DMS153 treated with DMSO at 0.1 percent for 48 hours (cell line): ENCODE measurements around the gene NRP1.

ENCODE experiments used
- DNase-seq: peaks from one replicate; lab custom pipeline; 2025; ENCODE audit not compliant: unreplicated experiment; lab: John Stamatoyannopoulos, UW

NRP1 gene

GRCh38 chr10:33293531-33294170, 40.8 kb downstream of the NRP1 start:
- no peak for DNase-seq

GRCh38 chr10:33293076-33293475, 41.4 kb downstream of the NRP1 start:
- no peak for DNase-seq

GRCh38 chr10:33291053-33291592, 43.3 kb downstream of the NRP1 start:
- DNase-seq: no peak

- DNase-seq: no peak
Observed at GRCh38 chr10:33290321-33291052, 44.0 kb downstream of the NRP1 start.

GRCh38 chr10:33289776-33290175, 44.7 kb downstream of the NRP1 start:
- no peak for DNase-seq

GRCh38 chr10:33288127-33288526, 46.3 kb downstream of the NRP1 start:
- DNase-seq: no peak

GRCh38 chr10:33287112-33287511, 47.4 kb downstream of the NRP1 start:
- no peak for DNase-seq

GRCh38 chr10:33286157-33286934, 48.1 kb downstream of the NRP1 start:
- DNase-seq: no peak

- no peak for DNase-seq
Observed at GRCh38 chr10:33284945-33285344, 49.5 kb downstream of the NRP1 start.

GRCh38 chr10:33279811-33280602, 54.5 kb downstream of the NRP1 start:
- DNase-seq: no peak

GRCh38 chr10:33279276-33279675, 55.2 kb downstream of the NRP1 start:
- DNase-seq: no peak

- no peak for DNase-seq
Observed at GRCh38 chr10:33278198-33278597, 56.3 kb downstream of the NRP1 start.

GRCh38 chr10:33277135-33277536, 57.3 kb downstream of the NRP1 start:
- DNase-seq: no peak

GRCh38 chr10:33276282-33276923, 58.1 kb downstream of the NRP1 start:
- DNase-seq: no peak

- DNase-seq: no peak
Observed at GRCh38 chr10:33274096-33274785, 60.2 kb downstream of the NRP1 start.

GRCh38 chr10:33273295-33274002, 61.0 kb downstream of the NRP1 start:
- peak; percentile 21 for DNase-seq

- no peak for DNase-seq
Observed at GRCh38 chr10:33272635-33273034, 61.8 kb downstream of the NRP1 start.

GRCh38 chr10:33271969-33272583, 62.4 kb downstream of the NRP1 start:
- no peak for DNase-seq

- no peak for DNase-seq
Observed at GRCh38 chr10:33270971-33271370, 63.5 kb downstream of the NRP1 start.
